ENCODE results near the gene KCNMA1. TPM values are rescaled to one million over a fixed set of nuclear protein-coding genes. Genes with fewer than 3 reads are reported as not detected.

The KCNMA1 gene
- total RNA-seq, 1 donor from 2014 or later = 0.17 TPM

- intact Hi-C loops (cut with micrococcal nuclease) = loop anchor here (5.0 kb wide), 1 partner anchor 668 kb away; no protein-coding TSS in a partner anchor
These were observed 468.7 kb downstream of the KCNMA1 start for GRCh38 chr10:77168861-77169260.

DNA sequence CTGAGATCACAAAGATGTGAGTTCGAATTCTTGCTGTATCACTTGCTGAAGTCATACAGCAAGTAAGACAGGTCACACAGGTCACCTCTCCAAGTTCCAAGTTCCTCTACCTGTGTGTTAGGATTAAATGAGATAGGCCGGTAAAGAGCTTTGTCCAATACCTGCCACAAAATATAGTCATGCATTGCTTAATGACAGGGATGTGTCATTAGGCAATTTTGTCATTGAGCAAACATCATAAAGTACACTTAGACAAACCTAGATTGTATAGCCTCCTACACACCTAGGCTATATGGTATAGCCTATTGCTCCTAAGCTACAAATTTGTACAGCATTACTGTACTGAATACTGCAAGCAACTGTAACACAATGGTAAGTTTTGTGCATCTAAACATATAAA lies 469.4 kb downstream of the KCNMA1 start:
- intact Hi-C loops (cut with micrococcal nuclease) = loop anchor here (5.0 kb wide), 1 partner anchor 669 kb away; no protein-coding TSS in a partner anchor

GRCh38 chr10:77165445-77166208 lies 472.0 kb downstream of the KCNMA1 start:
- intact Hi-C loops (cut with micrococcal nuclease) = loop anchor here (1.0 to 5.0 kb wide), 3 partner anchors 477 to 672 kb away; no protein-coding TSS in a partner anchor

DNA sequence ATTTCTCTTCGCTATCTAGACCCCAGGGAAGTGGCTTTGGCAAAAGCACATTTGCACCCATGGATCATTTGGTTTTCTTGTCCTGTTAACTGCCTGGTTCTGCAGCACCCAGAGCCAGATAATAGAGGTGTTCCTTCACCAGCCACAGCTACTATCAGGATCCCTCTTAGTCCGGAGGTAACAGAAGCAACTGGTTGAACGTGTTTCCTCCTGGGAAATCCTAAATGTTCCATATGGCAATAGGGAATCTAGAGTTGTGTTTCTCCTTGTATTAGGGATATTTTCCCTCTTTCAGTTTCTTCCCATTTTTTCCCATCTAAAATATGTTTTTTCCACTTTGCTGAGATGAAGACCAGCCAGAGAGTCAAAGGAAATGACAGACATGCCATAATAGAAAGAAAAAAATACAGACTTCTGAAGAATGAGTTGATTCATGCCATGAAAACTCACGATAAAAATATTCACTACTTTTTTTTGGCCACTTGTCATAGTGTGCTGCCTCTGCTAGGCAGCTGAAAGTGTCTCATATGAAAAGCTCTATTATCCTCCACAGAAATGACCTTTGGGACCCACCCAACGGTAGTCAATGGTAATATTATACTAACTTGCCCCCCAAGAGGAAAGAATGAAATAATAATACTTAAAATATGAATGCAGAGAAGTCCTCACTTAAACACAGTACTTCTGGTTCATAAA lies 472.8 kb downstream of the KCNMA1 start:
- intact Hi-C loops (cut with micrococcal nuclease) = loop anchor here (1.0 to 5.0 kb wide), 3 partner anchors 478 to 673 kb away; no protein-coding TSS in a partner anchor

DNA sequence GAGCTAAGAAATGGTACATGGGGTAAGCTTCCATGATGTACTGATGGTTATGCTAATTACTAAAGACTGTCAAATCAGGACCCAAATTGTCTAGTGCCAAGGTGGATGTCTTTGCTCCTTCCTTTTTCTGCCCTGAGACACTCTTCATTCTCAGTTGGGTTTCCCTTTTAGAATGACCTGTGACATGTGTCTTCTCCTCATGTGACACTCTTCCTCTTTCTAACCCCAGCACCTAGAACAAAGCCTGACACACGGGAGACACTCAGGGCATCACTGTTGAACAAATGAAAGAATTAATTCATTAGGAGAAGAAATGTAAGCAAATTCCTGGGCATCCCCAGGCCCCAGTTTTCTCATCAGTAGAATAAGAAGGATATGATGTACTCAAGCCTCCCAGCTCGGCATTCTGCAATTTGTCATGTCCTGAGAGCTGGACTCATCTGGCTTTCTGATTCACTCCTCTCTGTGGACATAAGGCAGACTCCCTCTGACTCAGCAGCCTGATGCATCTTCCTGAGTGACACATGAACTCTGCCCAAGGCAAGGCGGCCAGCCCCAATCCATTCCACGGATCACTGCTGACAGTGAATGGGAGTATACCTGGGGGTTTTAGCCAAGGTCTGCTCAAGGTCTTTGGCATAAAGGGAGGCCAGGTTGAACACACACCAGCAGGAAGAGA lies 473.8 kb downstream of the KCNMA1 start:
- intact Hi-C loops (cut with micrococcal nuclease) = loop anchor here (2.0 kb wide), 1 partner anchor 547 kb away; no protein-coding TSS in a partner anchor

DNA sequence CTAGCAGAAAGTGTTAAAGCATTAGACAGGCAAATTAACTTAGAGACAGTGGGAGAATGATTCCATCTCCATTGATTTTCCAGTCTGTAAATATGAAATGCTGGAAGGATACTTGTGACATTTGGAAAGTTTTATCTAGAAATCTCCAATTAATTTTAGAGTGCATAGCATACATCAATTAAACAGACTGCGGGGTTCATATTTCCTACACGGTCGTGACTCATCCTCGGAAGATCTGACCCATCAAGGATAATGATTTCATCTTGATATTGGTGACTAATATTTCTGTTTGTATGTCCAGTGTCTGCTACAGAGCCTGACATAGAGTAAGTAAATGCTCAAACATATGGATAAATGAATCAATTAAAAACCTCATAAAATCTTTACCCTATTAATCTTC lies 474.9 kb downstream of the KCNMA1 start:
- intact Hi-C loops (cut with micrococcal nuclease) = no loop called here

DNA sequence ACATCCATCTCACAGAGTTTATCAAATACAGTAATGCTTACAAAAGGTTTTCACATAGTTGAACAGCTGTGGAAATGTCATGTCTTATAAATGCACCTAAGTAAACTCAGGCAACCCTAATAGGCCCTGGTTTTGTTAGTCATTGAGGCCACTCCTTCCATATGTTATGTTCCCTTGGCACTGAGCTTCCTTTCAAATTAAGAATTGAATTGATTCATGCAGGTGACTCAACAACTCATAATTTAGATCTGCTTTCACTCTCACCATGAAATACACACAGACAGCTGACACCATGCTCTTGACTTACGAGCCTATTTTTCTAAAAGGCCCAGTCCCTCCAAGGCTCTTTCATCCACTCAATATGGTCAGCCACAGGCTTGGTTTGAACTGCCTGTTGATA lies 476.9 kb downstream of the KCNMA1 start:
- intact Hi-C loops (cut with micrococcal nuclease) = no loop called here

DNA sequence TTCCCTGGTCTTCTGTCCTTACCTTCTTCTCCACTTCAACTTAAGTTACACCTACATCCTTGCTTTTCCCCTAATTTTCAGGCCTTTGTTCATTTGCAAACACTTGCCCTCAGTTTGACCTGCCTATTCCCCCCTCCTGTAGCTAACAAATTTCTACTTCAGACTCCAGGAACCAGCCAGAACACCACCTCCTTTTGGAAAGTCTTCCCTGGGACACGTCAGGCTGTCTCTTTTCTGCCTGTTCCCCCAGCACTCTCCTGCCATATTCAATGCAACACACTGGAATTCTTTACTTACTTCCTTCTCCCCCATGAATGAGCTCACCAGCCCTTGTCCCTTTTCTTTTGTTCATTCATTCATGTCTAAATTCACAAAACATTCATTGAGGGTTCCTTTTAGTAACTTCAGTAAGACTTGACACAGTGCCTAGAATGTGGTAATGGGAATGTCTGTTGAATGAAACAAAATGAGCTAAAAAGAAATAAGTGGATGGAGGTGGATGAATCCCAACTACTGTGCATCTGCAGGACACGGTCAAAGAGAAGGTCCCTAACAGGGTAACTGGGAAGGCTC lies 478.0 kb downstream of the KCNMA1 start:
- intact Hi-C loops (cut with micrococcal nuclease) = no loop called here

DNA sequence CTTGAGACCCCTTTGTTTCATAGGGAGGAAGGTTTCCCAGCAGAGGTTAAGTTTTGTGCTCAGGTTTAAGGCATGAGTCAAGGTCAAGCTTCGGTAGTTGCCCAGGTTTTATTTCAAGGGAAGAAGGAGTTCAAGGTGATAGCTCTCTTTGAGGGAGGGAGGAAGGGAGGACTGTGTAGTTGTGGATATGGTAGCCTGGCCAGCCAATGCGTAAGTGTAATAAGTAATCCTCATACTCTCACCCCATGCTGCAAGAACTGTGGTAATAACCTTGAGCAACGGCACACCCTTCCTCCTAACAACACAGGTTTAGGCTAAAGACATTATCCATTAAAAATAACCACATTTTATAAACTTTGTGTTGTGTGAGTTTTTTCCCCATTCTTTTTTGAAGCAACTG lies 478.9 kb downstream of the KCNMA1 start:
- intact Hi-C loops (cut with micrococcal nuclease) = no loop called here

DNA sequence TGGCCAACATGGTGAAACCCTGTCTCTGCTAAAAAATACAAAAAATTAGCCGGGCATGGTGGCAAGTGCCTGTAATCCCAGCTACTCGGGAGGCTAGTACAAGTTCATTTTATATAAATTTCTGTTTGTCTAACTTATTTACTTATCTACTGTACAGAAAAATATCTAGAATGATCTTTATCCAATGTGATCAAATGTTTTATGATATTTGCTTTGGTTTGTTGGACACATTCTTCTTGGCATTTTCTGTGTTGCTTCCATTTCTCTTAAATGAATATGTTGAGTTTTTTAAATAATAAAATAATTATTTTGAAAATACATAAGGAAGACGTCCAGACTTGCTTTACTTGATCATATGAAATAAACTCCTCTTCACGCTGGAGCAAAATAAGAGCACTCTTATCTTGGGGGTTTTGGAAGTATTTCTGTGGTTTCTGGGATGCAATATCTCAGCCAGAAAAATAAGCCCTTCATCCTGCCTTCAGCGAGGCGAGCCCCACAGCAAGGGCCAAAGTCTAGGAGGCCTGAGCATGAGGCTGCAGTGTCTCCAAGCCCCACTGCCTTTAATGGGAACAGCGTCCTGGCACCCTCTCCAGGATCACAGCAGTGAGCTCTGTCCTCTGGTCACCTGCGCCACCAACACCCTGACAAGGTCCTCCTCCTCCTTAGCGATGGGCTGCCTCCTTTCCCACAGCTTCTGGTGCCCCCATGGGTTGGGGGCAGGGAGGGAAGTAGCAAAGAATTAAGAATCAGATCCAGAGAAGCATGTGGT lies 480.2 kb downstream of the KCNMA1 start:
- intact Hi-C loops (cut with micrococcal nuclease) = no loop called here

GRCh38 chr10:77156406-77156879 lies 481.2 kb downstream of the KCNMA1 start:
- intact Hi-C loops (cut with micrococcal nuclease) = no loop called here

DNA sequence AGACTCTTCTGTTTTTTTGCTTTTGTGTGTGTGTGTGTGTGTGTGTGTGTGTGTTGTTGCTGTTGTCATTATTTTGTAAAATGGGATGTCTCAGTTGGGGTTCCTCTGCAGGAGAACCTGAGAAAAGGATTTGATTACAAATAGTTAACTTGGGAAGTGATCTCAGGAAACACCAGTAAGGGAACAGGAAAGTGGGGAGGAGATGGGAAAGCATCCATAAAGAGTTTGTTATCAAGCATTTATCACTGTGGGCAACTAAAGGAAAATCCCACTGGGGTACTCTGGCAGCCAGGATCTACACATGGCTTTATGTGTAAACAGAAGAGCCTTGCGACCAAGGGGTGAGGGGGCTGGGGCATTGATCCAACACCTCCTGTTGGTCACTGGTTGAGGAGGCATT lies 485.4 kb downstream of the KCNMA1 start:
- intact Hi-C loops (cut with micrococcal nuclease) = no loop called here

DNA sequence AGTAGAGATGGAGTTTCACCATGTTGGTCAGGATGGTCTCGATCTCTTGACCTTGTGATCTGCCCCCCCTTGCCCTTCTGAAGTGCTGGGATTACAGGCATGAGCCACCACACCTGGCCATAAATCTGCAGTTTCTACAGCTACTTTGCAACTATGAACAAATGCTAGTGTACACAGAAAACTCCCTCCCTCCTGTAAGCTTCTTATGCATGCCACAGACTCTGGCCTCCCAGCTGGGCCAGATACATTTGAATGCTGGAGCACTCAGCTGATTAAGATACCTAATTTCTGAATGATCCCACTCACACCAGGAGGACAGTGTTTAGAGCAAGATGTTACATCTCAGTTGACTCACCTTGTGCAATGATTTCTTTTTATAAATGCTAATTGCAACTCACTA lies 486.2 kb downstream of the KCNMA1 start:
- intact Hi-C loops (cut with micrococcal nuclease) = no loop called here

DNA sequence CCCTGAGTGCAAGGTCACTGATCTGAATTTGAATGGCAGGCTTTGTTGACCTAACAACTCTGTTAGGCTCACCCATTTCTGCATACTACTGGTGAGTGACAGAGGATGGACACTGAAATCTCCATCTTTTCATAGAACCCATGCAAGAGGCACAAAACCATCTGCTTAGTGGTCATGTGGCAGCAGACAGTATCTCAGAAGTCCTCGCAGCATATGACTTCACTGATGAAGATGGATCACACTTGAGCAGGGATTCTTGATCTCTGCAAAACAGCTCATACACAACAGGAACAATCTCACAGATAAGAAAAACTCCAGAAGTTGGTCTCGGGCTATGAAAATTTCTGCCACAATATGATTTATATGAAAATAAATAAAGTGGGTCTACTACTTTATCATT lies 487.9 kb downstream of the KCNMA1 start:
- intact Hi-C loops (cut with micrococcal nuclease) = no loop called here

DNA sequence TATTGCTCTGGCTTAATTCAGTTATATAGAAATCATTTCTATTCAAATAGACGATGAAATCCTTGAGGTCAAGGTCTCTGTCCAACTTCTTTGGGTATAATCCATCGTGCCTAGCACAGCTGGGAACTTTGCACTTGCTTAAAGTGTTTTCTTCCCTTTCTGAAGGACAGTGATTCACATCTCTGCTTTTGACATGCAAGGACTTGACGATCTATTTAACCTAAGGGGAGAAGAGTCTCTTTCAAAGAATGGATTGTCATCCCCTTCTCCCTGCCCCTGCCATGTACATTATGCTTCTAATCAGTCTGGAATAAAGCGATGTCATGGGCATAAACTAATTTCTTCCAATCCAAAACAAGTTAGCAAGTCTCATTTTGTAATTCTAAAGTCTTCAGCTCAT lies 488.6 kb downstream of the KCNMA1 start:
- intact Hi-C loops (cut with micrococcal nuclease) = no loop called here

DNA sequence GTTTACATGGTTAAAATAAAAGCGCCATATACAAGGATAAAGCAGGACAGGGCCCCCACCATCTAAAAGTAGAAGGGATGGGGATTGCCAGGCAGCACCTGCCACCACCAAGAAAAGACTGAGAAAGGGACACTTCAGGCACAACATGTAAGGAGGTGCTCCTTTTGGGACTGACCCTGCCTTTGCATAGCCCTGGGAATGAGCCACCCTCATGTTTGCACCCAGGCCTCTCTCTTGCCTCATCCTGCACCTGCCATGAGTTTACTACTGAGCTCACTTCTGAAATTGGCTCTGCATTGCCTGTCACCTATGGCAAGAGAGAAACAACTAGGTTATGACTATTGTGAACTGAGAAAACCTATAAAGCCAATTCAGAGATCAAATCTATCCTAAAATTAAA lies 489.7 kb downstream of the KCNMA1 start:
- intact Hi-C loops (cut with micrococcal nuclease) = no loop called here

GRCh38 chr10:77146712-77147336 lies 490.8 kb downstream of the KCNMA1 start:
- intact Hi-C loops (cut with micrococcal nuclease) = no loop called here

GRCh38 chr10:77144656-77145055 lies 493.0 kb downstream of the KCNMA1 start:
- intact Hi-C loops (cut with micrococcal nuclease) = no loop called here

DNA sequence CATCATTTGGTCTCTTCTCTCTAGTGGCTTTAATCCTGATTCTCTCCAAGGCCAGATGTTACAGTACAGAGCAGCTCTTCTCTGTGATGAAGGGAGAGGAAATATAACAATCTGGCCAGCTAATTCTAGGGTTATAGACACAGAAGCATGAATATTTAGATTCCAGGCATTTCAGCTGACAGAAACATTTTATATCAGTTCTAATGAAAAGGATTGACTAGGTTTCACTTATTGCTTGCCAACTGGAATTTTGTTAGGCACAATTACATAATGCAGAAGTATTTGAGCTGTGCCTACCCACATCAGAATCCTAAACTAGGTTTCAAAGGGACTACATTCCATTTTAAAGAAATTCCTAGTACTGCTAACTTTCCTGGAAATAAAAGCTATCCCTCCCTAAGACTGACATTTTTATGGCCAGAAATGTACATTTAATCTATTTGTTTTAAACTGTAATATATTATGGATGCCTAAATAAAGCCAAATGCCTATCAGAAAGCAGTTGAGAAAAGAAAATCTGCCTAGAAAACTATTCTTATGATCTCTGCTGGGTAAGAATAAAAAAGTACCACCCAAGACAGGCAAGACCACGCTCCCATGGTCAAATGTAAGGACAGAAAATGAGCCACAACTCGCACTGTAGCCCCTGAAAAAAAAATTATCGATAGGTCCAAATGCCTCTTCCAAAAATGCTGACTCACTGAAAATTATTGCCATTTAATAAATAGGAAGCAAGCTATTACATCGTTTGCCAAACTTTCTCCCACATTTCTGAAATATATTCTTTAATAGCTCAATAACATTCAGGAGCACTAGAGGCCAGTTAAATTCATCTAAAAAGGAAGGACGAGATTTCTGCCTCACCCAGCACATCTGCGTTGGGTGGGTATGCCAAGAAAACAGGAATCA lies 498.1 kb downstream of the KCNMA1 start:
- intact Hi-C loops (cut with micrococcal nuclease) = no loop called here

All from T-helper 1 cell treated with Interleukin-12 subunit alpha and Interleukin-12 subunit beta and Interleukin-4 antibody, amounts not matched to agents 30 ng/mL and 1 ng/mL, for 36 hours (primary cell).